Testis (tissue), 3 donors: Measurements from ENCODE around the gene COPB1. TPM values are rescaled to one million over a fixed set of nuclear protein-coding genes. Genes with fewer than 3 reads are reported as not detected.

Experiments
- DNase-seq: peaks from one replicate; pipeline ENCODE4 v3.0.0-alpha.2; 2019
- H3K27ac ChIP-seq, 2 donors: fragments of 200-600 bp; sonication (generic); one replicate each; pipeline ENCODE4 v1.5.1; 2019
- H3K27me3 ChIP-seq: fragments of 200-600 bp; sonication (generic); one replicate; pipeline ENCODE4 v1.5.1; 2019
- H3K36me3 ChIP-seq: fragments of 200-600 bp; sonication (generic); one replicate; pipeline ENCODE4 v1.5.1; 2017; ENCODE audit warnings: low read depth; ENCODE audit errors: missing control alignments
- H3K4me1 ChIP-seq: fragments of 200-600 bp; sonication (generic); one replicate; pipeline ENCODE4 v1.5.1; 2019
- H3K4me3 ChIP-seq, 2 donors: fragments of 200-600 bp; sonication (generic); one replicate each; pipeline ENCODE4 v1.5.1; 2017 to 2019
- H3K9me3 ChIP-seq: fragments of 200-600 bp; sonication (generic); one replicate; pipeline ENCODE4 v1.5.1; 2017
- CTCF ChIP-seq, 3 experiments: fragments of 450-650 bp in 2 of 3; fragments of 200-600 bp in 1 of 3; sonication (generic) in 1 of 3; IDR thresholded peaks; one replicate each; pipeline ENCODE4 v1.5.1; 2016 to 2019; ENCODE audit warnings: antibody characterized with exemption in 3 of 3, mild to moderate bottlenecking in 2 of 3, moderate library complexity in 1 of 3
- POLR2A ChIP-seq: fragments of 450-650 bp; IDR thresholded peaks from one replicate; pipeline ENCODE4 v1.6.1; 2017; ENCODE audit warnings: antibody characterized with exemption, mild to moderate bottlenecking, moderate library complexity
- WGBS, 2 donors: methylation state at CpG; one replicate each; pipeline ENCODE4 v1.1.5; 2018; 5-methylcytosine and 5-hydroxymethylcytosine counted together
- intact Hi-C: fragments of 100-400 bp; cut with DNase I; formaldehyde crosslinking; loops from one replicate; pipeline ENCODE4 v1.15.1; 2023; ENCODE audit warnings: low total_unique reads
- polyA plus RNA-seq: library from polyadenylated mRNA; stranded (reverse); fragments of 350-450 nt; fragmentation: Illumina TruSeq; extraction: RNeasy Lipid Tissue Mini Kit (QIAGEN cat#74804); gene quantifications from one replicate; pipeline ENCODE4 v1.2.3, GENCODE V29; 2014; ENCODE audit warnings: low read depth, low replicate concordance; ENCODE audit not compliant: insufficient read depth
- small RNA-seq, 2 donors: library from RNA; depleted of rRNA; stranded (forward); fragments of <200 nt; gene quantifications; one replicate each; pipeline ENCODE3, GENCODE V24; 2016
- total RNA-seq, 2 donors: library from RNA; depleted of rRNA; stranded (reverse); fragments of >200 nt; gene quantifications; one replicate each; pipeline ENCODE4 v1.2.3, GENCODE V29; 2016

Gene COPB1
- total and polyA plus RNA-seq, 3 donors from 2014 or later = 71.7 to 87.3 (median 83.5) TPM

DNA sequence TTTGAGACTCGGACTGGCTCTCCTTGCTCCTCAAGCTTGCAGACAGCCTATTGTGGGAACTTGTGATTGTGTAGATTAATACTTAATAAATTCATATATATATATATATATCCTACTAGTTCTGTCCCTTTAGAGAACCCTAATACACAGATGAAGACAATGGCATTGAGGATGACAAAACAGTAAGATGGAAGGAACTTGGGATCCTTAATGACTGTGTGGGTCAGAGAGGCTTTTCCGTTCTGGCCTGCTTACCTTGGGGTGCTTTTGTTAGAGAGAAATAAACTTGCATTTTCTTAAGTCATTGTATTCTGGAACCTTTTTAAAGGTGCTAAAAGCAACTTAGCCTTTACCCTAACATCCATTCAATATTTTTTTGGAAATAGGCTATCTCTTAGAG is 91.0 kb downstream of the COPB1 start:
- no peaks in the 10 kb centered on the region for H3K36me3 ChIP-seq
- H3K4me3 ChIP-seq = no peak overlapping the region
- no peaks in the 10 kb centered on the region for H3K4me1 ChIP-seq
- intact Hi-C loops = no loop called here
- no peaks in the 10 kb centered on the region for H3K9me3 ChIP-seq
- no peak overlapping the region for H3K27ac ChIP-seq
- WGBS, 2 donors = 91 to 95% methylated on average over 2 of the region's 2 CpGs
- no peak for DNase-seq
- H3K27me3 ChIP-seq = no peaks in the 10 kb centered on the region
- TF ChIP-seq POLR2A (no peak), CTCF (IDR thresholded peaks at IDR 0.05) (no peak)

Small RNA genes within 50 kb of the gene (small RNA-seq; reads per million reads assigned to genes)
- gene RNU7-49P = 0 reads per million in 2 donors

Other genes starting within 250 kb of the COPB1 start
- 10 to 100 TPM; 57.4 to 62.6 TPM for gene RRAS2, start 140.6 kb downstream of the COPB1 start, total RNA-seq
- 37.3 TPM for gene RRAS2, start 140.6 kb downstream of the COPB1 start, polyA plus RNA-seq
- gene PSMA1, start 20.6 kb upstream of the COPB1 start, total RNA-seq = 10 to 100 TPM; 74.7 to 95.5 TPM
- 117 TPM for gene PSMA1, start 20.6 kb upstream of the COPB1 start, polyA plus RNA-seq
- 10 to 100 TPM; 25.8 to 39.5 TPM for gene PDE3B, start 144.0 kb upstream of the COPB1 start, total RNA-seq
- 22.3 TPM for gene PDE3B, start 144.0 kb upstream of the COPB1 start, polyA plus RNA-seq